Loucy (cell line): Measurements from ENCODE around the gene MYADML2.

Source experiments
- H2AFZ ChIP-seq: fragments of 200-600 bp; sonication (generic); 2 replicates; pipeline ENCODE4 v1.6.0; 2016; ENCODE audit warnings: antibody characterized with exemption, mild to moderate bottlenecking, low read length, moderate library complexity
- H3F3A ChIP-seq: fragments of 200-600 bp; 2 replicates; pipeline ENCODE4 v1.6.0; 2016; ENCODE audit warnings: antibody characterized with exemption, low read depth, mild to moderate bottlenecking
- H3K27me3 ChIP-seq: fragments of 200-600 bp; sonication (generic); 2 replicates; pipeline ENCODE4 v1.6.1; 2014; ENCODE audit warnings: low read length, mild to moderate bottlenecking; ENCODE audit not compliant: insufficient read depth, poor library complexity, severe bottlenecking
- H3K36me3 ChIP-seq: fragments of 200-600 bp; sonication (generic); 2 replicates; pipeline ENCODE4 v1.6.1; 2016; ENCODE audit warnings: low read length; ENCODE audit not compliant: insufficient read depth
- H3K4me1 ChIP-seq: fragments of 200-600 bp; sonication (generic); 2 replicates; pipeline ENCODE4 v1.5.1; 2014; ENCODE audit warnings: low read length, mild to moderate bottlenecking; ENCODE audit not compliant: insufficient read depth, poor library complexity, severe bottlenecking
- H3K4me2 ChIP-seq: fragments of 200-600 bp; sonication (generic); 2 replicates; pipeline ENCODE4 v1.6.0; 2014; ENCODE audit warnings: antibody characterized with exemption, low read length, low read depth, mild to moderate bottlenecking; ENCODE audit not compliant: poor library complexity, severe bottlenecking
- H3K4me3 ChIP-seq: fragments of 200-600 bp; sonication (generic); 2 replicates; pipeline ENCODE4 v1.5.1; 2014; ENCODE audit warnings: low read length, mild to moderate bottlenecking, mixed read lengths; ENCODE audit not compliant: poor library complexity, severe bottlenecking
- H3K79me2 ChIP-seq: fragments of 200-600 bp; sonication (generic); 2 replicates; pipeline ENCODE4 v1.6.1; 2014; ENCODE audit warnings: low read length; ENCODE audit not compliant: insufficient read depth
- H3K9ac ChIP-seq: fragments of 200-600 bp; sonication (generic); 2 replicates; pipeline ENCODE4 v1.6.0; 2014; ENCODE audit warnings: mild to moderate bottlenecking, low read depth, low read length, moderate library complexity; ENCODE audit not compliant: poor library complexity, severe bottlenecking
- H3K9me2 ChIP-seq: fragments of 200-600 bp; sonication (generic); replicated peaks from 2 replicates; pipeline ENCODE4 v1.6.1; 2016; ENCODE audit warnings: low read depth, low read length, mixed read lengths
- H3K9me3 ChIP-seq: fragments of 200-600 bp; sonication (generic); 2 replicates; pipeline ENCODE4 v1.6.1; 2014; ENCODE audit warnings: mild to moderate bottlenecking, antibody characterized with exemption, low read length, low read depth; ENCODE audit not compliant: insufficient read depth
- H4K20me1 ChIP-seq: fragments of 200-600 bp; sonication (generic); 2 replicates; pipeline ENCODE4 v1.6.0; 2014; ENCODE audit warnings: antibody characterized with exemption, low read length, mild to moderate bottlenecking; ENCODE audit not compliant: insufficient read depth, poor library complexity, severe bottlenecking
- CTCF ChIP-seq: fragments of 200-600 bp; sonication (generic); conservative IDR thresholded peaks from 2 replicates; pipeline ENCODE4 v1.5.1; 2014; ENCODE audit warnings: mild to moderate bottlenecking, antibody characterized with exemption, low read length
- EZH2phosphoT487 ChIP-seq: fragments of 200-600 bp; IDR thresholded peaks from 2 replicates; pipeline ENCODE4 v1.6.1; 2018; ENCODE audit warnings: antibody characterized with exemption, mild to moderate bottlenecking, moderate library complexity, borderline replicate concordance

Gene MYADML2

GRCh38 chr17:81976332-81977210 lies 29.5 kb upstream of the MYADML2 start:
- Histone ChIP-seq H3K4me1 (peaks cover 43% of the 10 kb centered on the region), H3F3A (no peaks in the 10 kb centered on the region), H3K27me3 (no peaks in the 10 kb centered on the region), H3K79me2 (peaks cover 8% of the 10 kb centered on the region; the same call in 1 of the 2 replicates), H3K9me3 (no peaks in the 10 kb centered on the region), H3K9ac (peak overlapping the region; percentile 84), H3K4me2 (peak overlapping the region; percentile 95), H2AFZ (peak overlapping the region; percentile 88), H3K36me3 (no peaks in the 10 kb centered on the region), H4K20me1 (peaks cover 10% of the 10 kb centered on the region), H3K4me3 (peak overlapping the region; percentile 81), H3K9me2 (no peaks in the 10 kb centered on the region)
- TF ChIP-seq EZH2phosphoT487 (no peak), CTCF (no peak)

GRCh38 chr17:81973432-81973831 lies 26.4 kb upstream of the MYADML2 start:
- no peaks in the 10 kb centered on the region for H3K27me3 ChIP-seq
- peaks cover 1% of the 10 kb centered on the region; the same call in 1 of the 2 replicates for H3K79me2 ChIP-seq
- H3K9me2 ChIP-seq: no peaks in the 10 kb centered on the region
- no peak overlapping the region for H2AFZ ChIP-seq
- TF ChIP-seq EZH2phosphoT487 (no peak), CTCF (no peak)
- no peaks in the 10 kb centered on the region for H3F3A ChIP-seq
- H3K9me3 ChIP-seq: no peaks in the 10 kb centered on the region
- no peak overlapping the region for H3K9ac ChIP-seq
- peaks cover under 1% of the 10 kb centered on the region for H4K20me1 ChIP-seq
- H3K4me2 ChIP-seq: no peak overlapping the region
- H3K4me3 ChIP-seq: no peak overlapping the region
- peaks cover 18% of the 10 kb centered on the region for H3K4me1 ChIP-seq
- H3K36me3 ChIP-seq: no peaks in the 10 kb centered on the region

- H4K20me1 ChIP-seq: no peaks in the 10 kb centered on the region
- H3K4me3 ChIP-seq: no peak overlapping the region
- H3K27me3 ChIP-seq: no peaks in the 10 kb centered on the region
- peaks cover 6% of the 10 kb centered on the region; the same call in 1 of the 2 replicates for H3F3A ChIP-seq
- TF ChIP-seq EZH2phosphoT487: no peak
- H3K4me1 ChIP-seq: peaks cover 17% of the 10 kb centered on the region
- H3K4me2 ChIP-seq: no peak overlapping the region
- H3K9me2 ChIP-seq: no peaks in the 10 kb centered on the region
- no peak overlapping the region for H3K9ac ChIP-seq
- no peaks in the 10 kb centered on the region for H3K9me3 ChIP-seq
- no peak overlapping the region for H2AFZ ChIP-seq
- no peaks in the 10 kb centered on the region for H3K36me3 ChIP-seq
- no peaks in the 10 kb centered on the region for H3K79me2 ChIP-seq
Measured at GRCh38 chr17:81968850-81969812, 22.1 kb upstream of the MYADML2 start.
